OCI-M2 (cell line): Measurements from ENCODE around the gene PTGIS.
"Not testable (repeated sequence)": the region's sequence is repeated elsewhere in the genome, so short reads cannot be mapped to it uniquely, and the experiment has no call there.

Source experiments
- DNase-seq: peaks from one replicate; lab custom pipeline; 2025; ENCODE audit not compliant: unreplicated experiment; lab: John Stamatoyannopoulos, UW

PTGIS gene

GRCh38 chr20:49567421-49568277, at the start of gene PTGIS:
PTGIS (minus strand) TSS chr20:49568137; CDS start chr20:49568116, 21 bp downstream.
- no peak for DNase-seq

- DNase-seq = not testable (repeated sequence)
These were observed 49.5 kb upstream of the PTGIS start for GRCh38 chr20:49617394-49617793.

DNA sequence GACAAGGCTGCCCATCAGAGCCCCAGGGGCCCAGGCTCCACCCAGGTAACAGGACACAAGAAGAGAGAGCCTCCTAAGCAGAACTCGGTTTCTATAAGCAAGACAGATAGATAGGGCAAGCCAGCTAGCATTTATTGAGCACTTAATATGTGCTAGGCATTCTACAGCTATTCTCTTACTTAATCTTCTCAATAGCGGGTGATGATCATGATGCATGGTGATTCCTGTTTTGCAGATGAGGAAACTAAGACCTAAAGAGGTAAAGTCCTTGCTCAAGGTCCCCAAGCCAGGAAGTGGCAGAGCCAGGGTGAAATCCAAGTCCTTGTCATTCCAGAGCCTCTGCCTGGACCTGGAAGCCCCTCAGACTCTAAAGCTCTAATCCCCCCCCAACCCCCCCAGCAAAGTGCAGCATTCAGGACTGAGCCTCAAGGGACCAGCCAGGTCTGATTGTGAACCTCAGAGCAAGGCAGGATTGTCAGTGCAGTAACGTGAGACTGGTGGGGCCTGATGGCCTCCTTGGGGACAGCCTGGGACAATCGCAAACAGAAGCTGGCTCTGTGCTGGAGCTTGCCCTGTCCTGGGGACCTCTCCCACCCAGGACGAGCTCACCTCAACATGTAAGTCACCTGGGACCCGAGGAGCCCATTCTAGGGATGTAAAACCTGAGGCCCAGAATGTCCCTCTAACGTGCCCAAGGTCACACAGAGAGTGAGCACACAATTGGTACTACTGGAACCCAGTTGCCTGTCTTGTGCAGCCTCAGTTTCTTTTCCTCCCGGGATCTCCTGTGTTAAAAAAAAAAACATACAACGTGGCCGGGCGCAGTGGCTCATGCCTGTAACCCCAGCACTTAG, 48.4 kb upstream of the PTGIS start:
- no peak for DNase-seq

DNA sequence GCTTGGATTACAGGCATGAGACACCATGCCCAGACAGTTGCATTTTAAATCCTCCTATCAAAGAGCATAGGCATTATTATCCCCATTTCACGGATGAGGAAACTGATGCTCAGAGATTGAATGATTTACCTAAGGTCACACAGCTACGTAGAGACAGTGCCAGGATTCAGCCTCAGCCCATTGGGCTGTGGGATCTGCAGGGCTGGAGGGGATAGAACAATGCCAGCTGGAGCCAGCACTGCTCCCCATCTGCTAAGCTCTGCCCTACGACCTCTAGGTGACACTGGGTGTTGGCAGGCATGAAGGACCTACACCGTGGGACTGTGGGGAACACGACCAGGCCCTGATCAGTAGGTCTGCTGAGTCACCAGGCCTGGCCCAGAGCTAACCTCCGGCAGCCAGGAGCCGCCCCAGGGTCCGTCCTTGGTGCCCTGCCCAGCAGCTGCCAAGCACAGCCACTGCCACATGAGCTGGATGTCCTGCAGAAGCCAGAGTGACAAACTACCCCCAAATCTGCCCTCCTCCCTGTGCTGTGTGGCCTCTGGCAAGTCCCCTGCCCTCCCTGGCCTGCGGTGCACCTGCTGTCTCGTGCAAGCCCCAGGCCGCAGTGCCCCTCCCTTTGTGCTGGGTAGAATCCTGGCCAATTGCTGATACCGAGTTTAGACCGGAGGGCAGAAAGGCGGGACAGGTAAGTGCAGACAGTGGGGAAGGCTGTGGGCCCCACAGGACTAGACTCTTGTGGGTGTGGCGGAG, 47.6 kb upstream of the PTGIS start:
- DNase-seq = no peak

GRCh38 chr20:49615051-49615400, 47.1 kb upstream of the PTGIS start:
- DNase-seq = not testable (repeated sequence)

DNA sequence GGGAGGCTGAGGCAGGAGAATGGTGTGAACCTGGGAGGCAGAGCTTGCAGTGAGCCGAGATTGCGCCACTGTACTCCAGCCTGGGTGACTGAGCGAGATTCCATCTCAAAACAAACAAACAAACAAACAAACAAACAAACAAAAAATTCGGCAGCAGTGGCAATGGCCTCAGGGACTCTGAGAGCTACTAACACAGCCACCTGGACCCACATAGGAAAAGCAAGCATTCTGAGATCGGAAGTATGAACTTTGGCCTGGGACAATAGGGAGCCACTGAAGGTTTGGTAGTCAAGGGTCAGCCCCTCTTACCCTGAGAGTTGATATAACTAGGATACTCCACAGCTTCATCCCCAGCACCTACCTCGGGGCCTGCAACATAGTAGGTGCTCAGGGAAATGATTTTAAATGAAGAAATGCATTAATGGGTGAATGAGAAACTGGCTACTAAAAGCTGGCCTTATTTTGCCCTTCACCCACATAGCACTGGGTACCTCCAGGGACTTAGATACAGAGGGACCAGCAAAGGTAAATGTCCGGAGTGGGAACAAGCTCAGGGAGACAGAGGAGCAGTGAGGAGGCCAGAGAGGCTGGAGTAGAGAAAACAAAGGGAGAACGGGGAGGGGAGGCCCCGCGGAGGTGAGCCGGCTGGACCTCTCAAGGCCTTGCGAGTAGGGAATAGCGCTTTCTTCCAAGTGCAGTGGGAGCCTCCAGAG, 46.6 kb upstream of the PTGIS start:
- no peak for DNase-seq

DNA sequence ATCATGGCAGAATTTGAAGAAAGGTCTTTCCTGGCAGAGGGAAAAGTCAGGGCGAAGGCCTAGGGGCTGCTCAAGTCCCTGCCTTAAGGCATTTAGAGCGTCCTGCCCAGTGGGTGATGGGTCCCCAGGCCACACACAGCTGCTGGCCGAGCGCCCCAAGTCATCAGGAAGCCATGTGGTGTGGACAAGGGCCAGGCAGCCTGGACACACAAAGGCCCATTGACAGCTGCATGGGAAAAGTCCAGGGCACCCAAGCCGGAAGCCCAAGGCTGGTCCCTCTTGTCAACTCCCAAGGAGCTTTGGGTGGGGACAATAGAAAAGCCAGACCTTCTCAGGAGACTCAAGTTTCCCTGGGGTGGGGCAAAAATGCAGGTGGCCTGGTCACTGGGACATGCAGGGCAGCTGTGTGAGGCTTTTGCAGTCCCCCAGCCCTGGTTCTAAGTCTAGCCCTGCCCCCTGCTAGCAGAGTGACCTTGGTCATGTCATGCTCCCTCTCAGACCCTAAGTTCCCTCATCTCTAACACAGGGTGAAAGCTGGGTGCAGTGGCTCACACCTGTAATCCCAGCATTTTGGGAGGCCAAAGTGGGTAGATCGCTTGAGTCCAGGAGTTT, 44.3 kb upstream of the PTGIS start:
- DNase-seq = no peak

DNA sequence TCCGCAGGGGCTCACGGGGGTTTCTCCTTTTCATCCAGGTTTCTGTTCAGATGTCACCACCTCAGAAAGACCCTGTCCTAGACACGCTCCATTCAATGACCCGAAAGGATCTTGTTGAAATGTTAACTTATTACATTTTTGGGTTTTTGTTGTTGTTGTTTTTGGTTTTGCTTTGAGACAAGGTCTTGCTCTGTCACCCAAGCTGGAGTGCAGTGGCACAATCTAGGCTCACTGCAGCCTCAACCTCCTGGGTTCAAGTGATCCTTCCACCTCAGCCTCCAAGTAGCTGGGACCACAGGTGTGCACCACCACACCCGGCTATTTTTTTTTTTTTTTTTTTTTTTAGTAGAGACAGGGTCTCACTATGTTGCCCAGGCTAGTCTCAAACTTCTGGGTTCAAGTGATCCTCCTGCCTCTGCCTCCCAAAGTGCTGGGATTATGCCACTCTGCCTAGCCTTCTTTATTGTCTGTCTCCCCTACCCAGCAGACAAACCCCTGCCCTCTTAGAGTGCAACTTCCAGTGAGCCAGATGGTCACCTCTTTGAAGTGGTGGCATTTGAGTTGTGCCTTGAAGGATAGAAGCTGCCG, 43.7 kb upstream of the PTGIS start:
- DNase-seq = not testable (repeated sequence)

GRCh38 chr20:49610691-49611538, 43.0 kb upstream of the PTGIS start:
- DNase-seq = peak; percentile 82

DNA sequence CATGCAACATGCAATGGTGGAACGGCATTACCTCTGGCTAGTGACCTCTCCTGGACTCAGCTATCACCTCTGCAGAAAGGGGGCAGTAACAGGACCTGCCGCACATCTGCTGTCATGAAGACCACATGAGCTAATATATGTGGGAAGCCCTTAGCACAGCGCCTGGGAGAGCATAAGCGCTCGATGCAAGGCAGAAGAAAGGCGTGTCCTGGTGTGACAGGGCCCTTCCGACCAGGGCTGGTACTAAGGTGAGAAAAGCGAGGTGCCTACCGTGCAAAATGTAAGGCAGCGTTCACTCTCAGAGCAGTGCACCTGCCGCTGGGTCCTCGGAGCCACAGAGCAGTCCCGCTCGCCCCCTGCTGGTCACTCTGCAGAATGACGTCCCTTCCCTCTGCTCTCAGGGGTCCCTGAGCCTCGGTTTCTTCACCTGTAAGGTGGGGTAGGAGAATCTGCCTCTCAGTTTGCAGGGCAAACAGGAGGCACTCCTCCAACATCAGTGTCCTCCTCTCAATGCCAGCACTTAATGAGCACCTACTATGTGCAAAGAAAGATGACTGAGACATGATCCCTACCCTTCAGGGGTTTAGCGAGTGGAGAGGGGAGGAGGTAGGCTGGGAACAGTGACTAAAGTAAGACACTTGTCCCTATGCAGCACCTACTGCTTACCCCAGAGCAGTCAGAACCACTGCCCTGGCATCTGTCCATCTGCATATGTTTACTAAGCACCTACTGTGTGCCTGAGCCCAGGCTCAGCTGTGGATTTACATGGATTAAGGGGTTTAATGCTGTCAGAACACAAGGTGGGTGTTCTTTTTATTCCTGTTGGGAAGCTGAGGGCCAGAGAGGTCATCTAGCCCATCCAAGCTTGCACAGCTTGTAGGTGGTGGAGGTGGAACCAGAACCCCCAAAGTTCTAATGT, 41.1 kb upstream of the PTGIS start:
- no peak for DNase-seq

DNA sequence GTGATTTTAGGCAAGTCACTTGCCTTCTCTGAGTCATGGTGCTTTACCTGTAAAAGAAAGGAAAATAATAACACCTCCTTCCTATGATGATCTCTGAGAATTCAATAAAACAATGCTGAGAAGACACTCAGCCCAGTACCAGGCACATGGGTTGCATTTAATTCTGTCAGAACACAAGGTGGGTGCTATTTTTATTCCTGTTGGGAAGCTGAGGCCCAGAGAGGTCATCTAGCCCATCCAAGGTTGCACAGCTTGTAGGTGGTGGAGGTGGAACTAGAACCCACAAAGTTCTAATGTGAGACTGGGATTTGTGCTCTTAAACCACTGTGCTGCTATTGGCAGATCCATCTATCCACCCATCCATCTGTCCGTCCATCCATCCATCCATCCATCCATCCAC, 39.6 kb upstream of the PTGIS start:
- no peak for DNase-seq

- DNase-seq = no peak
These were observed 35.3 kb upstream of the PTGIS start for GRCh38 chr20:49603209-49603627.

DNA sequence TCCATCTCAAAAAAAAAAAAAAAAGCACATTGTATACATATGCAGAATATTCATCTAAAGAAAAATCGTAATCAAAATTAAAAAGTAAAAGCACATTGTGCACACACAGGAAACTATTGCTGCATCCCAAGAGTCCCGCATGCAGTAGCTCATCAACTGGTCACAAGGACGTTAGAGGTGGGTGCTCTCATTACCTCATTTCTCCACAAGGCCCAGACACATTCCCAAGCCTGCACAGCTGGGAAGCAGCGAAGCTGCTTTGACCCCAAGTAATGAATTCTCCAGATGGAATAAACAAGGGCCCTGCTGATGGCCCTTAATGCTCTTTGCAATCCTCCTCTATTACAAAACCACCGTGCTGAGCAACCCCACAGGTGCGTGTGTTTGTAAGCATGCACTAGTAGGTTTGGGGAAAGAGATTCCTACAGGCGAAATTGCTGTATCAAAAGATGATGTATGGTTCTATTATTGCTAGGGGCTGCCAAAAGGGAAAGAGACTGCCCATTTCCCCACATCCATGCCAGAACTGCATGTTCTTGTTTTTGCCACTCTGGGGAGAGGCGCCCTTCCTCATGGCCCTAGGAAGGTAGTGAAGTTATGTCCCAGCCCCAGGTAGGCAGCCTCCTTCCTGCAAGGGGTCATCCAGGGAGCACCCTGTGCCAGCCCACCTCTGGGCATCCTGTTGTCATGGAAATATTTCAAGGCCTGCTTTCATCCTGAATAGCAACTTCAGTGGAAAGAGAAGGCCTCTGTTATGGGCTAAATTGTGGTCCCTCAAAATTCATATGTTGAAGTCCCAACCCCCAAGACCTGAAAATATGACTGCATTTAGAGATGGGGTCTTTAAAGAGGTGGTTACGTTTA, 34.6 kb upstream of the PTGIS start:
- DNase-seq = no peak

GRCh38 chr20:49601153-49601924, 33.4 kb upstream of the PTGIS start:
- no peak for DNase-seq

GRCh38 chr20:49599746-49600113, 31.8 kb upstream of the PTGIS start:
- DNase-seq = no peak

DNA sequence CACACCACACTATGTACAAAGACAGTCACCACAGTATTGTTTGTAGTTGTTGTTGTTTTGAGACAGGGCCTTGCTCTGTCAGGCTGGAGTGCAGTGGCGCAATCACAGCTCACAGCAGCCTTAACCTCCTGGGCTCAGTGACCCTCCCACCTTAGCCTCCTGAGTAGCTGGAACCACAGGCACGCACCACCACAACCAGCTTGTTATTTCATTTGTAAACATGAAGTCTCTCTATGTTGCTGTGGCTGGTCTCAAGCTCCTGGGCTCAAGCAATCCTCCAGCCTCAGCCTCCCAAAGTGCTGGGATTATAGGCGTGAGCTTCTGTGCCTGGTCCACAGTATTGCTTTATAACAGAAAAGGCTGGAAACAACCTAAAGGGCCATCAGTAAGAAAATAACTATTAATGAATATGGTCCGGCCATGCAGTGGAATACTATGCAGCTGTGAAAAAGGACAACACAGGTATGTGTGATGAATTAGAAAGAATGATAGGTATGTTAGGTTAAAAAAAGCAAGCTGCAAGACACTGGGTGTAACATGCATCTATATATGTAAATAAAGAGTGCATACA, 30.0 kb upstream of the PTGIS start:
- no peak for DNase-seq
